A549 treated with CORT108297 at 1 μM for 4 hours (cell line): ENCODE measurements around the gene KRTAP4-3. TPM values are rescaled to one million over a fixed set of nuclear protein-coding genes. Genes with fewer than 3 reads are reported as not detected.

Experiments used
- total RNA-seq: library from RNA; stranded (reverse); fragments of 200-300 nt; extraction: Qiagen RNA extraction; gene quantifications from 5 replicates; pipeline ENCODE4 v1.2.3, GENCODE V29; 2022

The KRTAP4-3 gene
- not detected in 5 replicates for total RNA-seq

GRCh38 chr17:41168121-41168520 lies at the start of gene KRTAP4-3:
Gene KRTAP4-3 (minus strand): TSS chr17:41168221. CDS start chr17:41168172, 49 bp downstream.

DNA sequence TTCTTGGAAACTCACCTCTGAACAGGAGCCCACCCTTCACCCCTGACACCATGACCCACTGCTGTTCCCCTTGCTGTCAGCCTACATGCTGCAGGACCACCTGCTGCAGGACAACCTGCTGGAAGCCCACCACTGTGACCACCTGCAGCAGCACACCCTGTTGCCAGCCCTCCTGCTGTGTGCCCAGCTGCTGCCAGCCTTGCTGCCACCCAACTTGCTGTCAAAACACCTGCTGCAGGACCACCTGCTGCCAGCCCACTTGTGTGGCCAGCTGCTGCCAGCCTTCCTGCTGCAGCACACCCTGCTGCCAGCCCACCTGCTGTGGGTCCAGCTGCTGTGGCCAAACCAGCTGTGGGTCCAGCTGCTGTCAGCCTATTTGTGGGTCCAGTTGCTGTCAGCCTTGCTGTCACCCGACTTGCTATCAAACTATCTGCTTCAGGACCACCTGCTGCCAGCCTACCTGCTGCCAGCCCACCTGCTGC lies 21.9 kb upstream of the KRTAP4-3 start, which contains the start of gene KRTAP9-1:
TSS of gene KRTAP9-1 (plus strand) at position 51 of the 482 bp plus-strand sequence. CDS start at position 51, 0 bp downstream.

GRCh38 chr17:41184480-41184961 lies 16.5 kb upstream of the KRTAP4-3 start, which contains the start of gene KRTAP4-1:
Gene KRTAP4-1 (minus strand): TSS chr17:41184911. CDS start chr17:41184854, 57 bp downstream.

DNA sequence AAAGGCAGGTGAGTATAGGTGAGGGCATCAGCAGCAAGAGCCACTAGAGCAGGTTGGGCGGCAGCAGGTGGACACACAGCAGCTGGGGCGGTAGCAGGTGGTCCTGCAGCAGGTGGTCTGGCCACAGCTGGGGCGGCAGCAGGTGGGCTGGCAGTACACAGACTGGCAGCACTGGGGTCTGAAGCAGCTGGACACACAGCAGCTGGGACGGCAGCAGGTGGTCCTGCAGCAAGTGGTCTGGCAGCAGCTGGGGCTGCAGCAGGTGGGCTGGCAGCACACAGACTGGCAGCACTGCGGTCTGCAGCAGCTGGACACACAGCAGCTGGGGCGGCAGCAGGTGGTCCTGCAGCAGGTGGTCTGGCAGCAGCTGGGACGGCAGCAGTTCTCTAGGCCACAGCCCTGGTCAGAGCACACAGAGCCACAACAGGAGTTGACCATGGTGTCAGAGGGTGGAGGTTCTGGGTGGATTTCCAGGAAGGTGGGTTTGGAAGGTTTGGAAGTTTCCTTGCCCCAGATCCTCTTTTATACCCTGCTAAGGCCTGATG lies 9.8 kb upstream of the KRTAP4-3 start, which contains the start of gene KRTAP4-2:
TSS of gene KRTAP4-2 (minus strand) at position 495 of the 545 bp plus-strand sequence. CDS start at position 438, 57 bp downstream.

DNA sequence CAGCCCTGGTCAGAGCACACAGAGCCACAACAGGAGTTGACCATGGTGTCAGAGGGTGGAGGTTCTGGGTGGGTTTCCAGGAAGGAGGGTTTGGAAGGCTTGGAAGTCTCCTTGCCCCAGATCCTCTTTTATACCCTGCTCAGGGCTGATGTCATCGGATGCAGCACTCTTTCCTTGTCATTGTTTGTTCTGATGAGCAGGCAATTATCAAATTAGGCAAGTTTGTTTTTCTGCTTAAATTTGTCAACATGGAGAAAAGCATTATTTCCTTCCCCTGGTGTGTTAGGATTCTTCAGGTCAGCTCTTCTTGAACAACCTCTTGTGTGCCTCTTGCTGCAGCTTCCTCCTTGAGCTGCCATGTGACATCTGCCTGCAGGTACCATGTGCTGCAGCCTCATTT lies 7.4 kb downstream of the KRTAP4-3 start, which contains the start of gene KRTAP4-4:
TSS of gene KRTAP4-4 (minus strand) at position 101 of the 400 bp plus-strand sequence. CDS start at position 44, 57 bp downstream.

GRCh38 chr17:41149652-41149985 lies 18.4 kb downstream of the KRTAP4-3 start, which contains the start of gene KRTAP4-5:
Gene KRTAP4-5 (minus strand): TSS chr17:41149825. CDS start chr17:41149767, 58 bp downstream.

GRCh38 chr17:41140360-41141131 lies 27.5 kb downstream of the KRTAP4-3 start, which contains the start of gene KRTAP4-6:
Gene KRTAP4-6 (minus strand): TSS chr17:41140544. CDS start chr17:41140487, 57 bp downstream.

GRCh38 chr17:41123991-41124371 lies 44.0 kb downstream of the KRTAP4-3 start, which contains the start of gene KRTAP4-12:
Gene KRTAP4-12 (minus strand): TSS chr17:41124182. CDS start chr17:41124122, 60 bp downstream.

DNA sequence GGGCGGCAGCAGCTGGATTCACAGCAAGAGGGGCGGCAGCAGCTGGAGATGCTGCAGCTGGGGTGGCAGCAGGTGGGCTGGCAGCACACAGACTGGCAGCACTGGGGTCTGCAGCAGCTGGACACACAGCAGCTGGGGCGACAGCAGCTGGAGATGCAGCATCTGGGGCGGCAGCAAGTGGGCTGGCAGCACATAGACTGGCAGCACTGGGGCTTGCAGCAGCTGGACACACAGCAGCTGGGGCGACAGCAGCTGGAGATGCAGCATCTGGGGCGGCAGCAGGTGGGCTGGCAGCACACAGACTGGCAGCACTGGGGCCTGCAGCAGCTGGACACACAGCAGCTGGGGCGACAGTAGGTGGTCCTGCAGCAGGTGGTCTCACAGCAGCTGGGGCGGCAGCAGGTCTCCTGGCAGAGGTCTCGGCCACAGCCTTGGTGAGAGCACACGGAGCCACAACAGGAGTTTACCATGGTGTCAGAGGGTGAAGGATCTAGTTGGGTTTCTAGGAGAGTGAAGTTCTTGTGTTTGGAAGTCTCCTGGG lies 50.1 kb downstream of the KRTAP4-3 start, which contains the start of gene KRTAP4-11:
TSS of gene KRTAP4-11 (minus strand) at position 528 of the 541 bp plus-strand sequence. CDS start at position 470, 58 bp downstream.

Other genes starting within 250 kb of the KRTAP4-3 start
- 0.08 to 0.14 TPM (median 0.10 TPM) in 3 of 5 replicates, not detected in the others for gene KRT23, start 230.6 kb downstream of the KRTAP4-3 start, total RNA-seq
- not detected in 5 replicates for gene KRT39, start 201.3 kb downstream of the KRTAP4-3 start, total RNA-seq
- gene KRT40, start 183.9 kb downstream of the KRTAP4-3 start, total RNA-seq, result not detected in 5 replicates
- gene KRTAP3-3, start 174.1 kb downstream of the KRTAP4-3 start, total RNA-seq, result not detected in 5 replicates
- 0.20 to 0.42 TPM (median 0.34 TPM) in 5 replicates for gene KRTAP3-2, start 168.3 kb downstream of the KRTAP4-3 start, total RNA-seq
- gene KRTAP3-1, start 159.1 kb downstream of the KRTAP4-3 start, total RNA-seq, result 0.18 TPM in 1 of 5 replicates, not detected in the others
- not detected in 5 replicates for gene KRTAP1-5, start 141.0 kb downstream of the KRTAP4-3 start, total RNA-seq
- not detected in 5 replicates for gene KRTAP1-4, start 138.0 kb downstream of the KRTAP4-3 start, total RNA-seq
- not detected in 5 replicates for gene KRTAP1-3, start 133.3 kb downstream of the KRTAP4-3 start, total RNA-seq
- gene KRTAP1-1, start 126.8 kb downstream of the KRTAP4-3 start, total RNA-seq, result not detected in 5 replicates
- not detected in 5 replicates for gene KRTAP2-1, start 120.9 kb downstream of the KRTAP4-3 start, total RNA-seq
- not detected in 5 replicates for gene KRTAP2-2, start 113.0 kb downstream of the KRTAP4-3 start, total RNA-seq
- 0.11 to 0.18 TPM (median 0.17 TPM) in 3 of 5 replicates, not detected in the others for gene KRTAP2-3, start 108.1 kb downstream of the KRTAP4-3 start, total RNA-seq
- gene KRTAP2-4, start 102.3 kb downstream of the KRTAP4-3 start, total RNA-seq, result not detected in 5 replicates
- not detected in 5 replicates for gene KRTAP4-7, start 84.1 kb downstream of the KRTAP4-3 start, total RNA-seq
- 0.10 TPM in 1 of 5 replicates, not detected in the others for gene KRTAP4-8, start 70.1 kb downstream of the KRTAP4-3 start, total RNA-seq
- not detected in 5 replicates for gene KRTAP4-16, start 66.0 kb downstream of the KRTAP4-3 start, total RNA-seq
- not detected in 5 replicates for gene KRTAP4-9, start 62.8 kb downstream of the KRTAP4-3 start, total RNA-seq
- gene KRTAP4-11, start 49.8 kb downstream of the KRTAP4-3 start, total RNA-seq, result not detected in 5 replicates
- 0.07 TPM in 1 of 5 replicates, not detected in the others for gene KRTAP4-12, start 44.0 kb downstream of the KRTAP4-3 start, total RNA-seq
- not detected in 5 replicates for gene KRTAP4-6, start 27.7 kb downstream of the KRTAP4-3 start, total RNA-seq
- gene KRTAP4-5, start 18.4 kb downstream of the KRTAP4-3 start, total RNA-seq, result not detected in 5 replicates
- gene KRTAP4-4, start 7.5 kb downstream of the KRTAP4-3 start, total RNA-seq, result not detected in 5 replicates
- gene KRTAP4-2, start 10.0 kb upstream of the KRTAP4-3 start, total RNA-seq, result not detected in 5 replicates
- gene KRTAP4-1, start 16.7 kb upstream of the KRTAP4-3 start, total RNA-seq, result 0.09 to 0.40 TPM (median 0.24 TPM) in 4 of 5 replicates, not detected in the other
- not detected in 5 replicates for gene KRTAP9-1, start 21.7 kb upstream of the KRTAP4-3 start, total RNA-seq
- not detected in 5 replicates for gene KRTAP9-2, start 58.4 kb upstream of the KRTAP4-3 start, total RNA-seq
- gene KRTAP9-3, start 64.2 kb upstream of the KRTAP4-3 start, total RNA-seq, result not detected in 5 replicates
- gene KRTAP9-8, start 69.8 kb upstream of the KRTAP4-3 start, total RNA-seq, result not detected in 5 replicates
- not detected in 5 replicates for gene KRTAP9-4, start 81.5 kb upstream of the KRTAP4-3 start, total RNA-seq
- not detected in 5 replicates for gene KRTAP9-9, start 87.2 kb upstream of the KRTAP4-3 start, total RNA-seq
- not detected in 5 replicates for gene KRTAP9-6, start 97.2 kb upstream of the KRTAP4-3 start, total RNA-seq
- not detected in 5 replicates for gene KRTAP9-7, start 107.5 kb upstream of the KRTAP4-3 start, total RNA-seq
- gene KRTAP29-1, start 134.6 kb upstream of the KRTAP4-3 start, total RNA-seq, result not detected in 5 replicates
- not detected in 5 replicates for gene KRTAP16-1, start 141.1 kb upstream of the KRTAP4-3 start, total RNA-seq
- gene KRTAP17-1, start 147.5 kb upstream of the KRTAP4-3 start, total RNA-seq, result not detected in 5 replicates
- gene KRT33A, start 182.6 kb upstream of the KRTAP4-3 start, total RNA-seq, result not detected in 5 replicates
- gene KRT33B, start 201.6 kb upstream of the KRTAP4-3 start, total RNA-seq, result 0.09 to 0.10 TPM (median 0.10 TPM) in 3 of 5 replicates, not detected in the others
- gene KRT34, start 214.1 kb upstream of the KRTAP4-3 start, total RNA-seq, result 0.12 to 0.50 TPM (median 0.32 TPM) in 5 replicates
- gene KRT31, start 229.4 kb upstream of the KRTAP4-3 start, total RNA-seq, result not detected in 5 replicates